C4-2B (cell line): ENCODE data around the gene NFE2L1.

Experiments used
- H3K27ac ChIP-seq: fragments of 450-650 bp; 2 replicates; pipeline ENCODE4 v1.5.1; 2017
- ZFX ChIP-seq: fragments of 450-650 bp; IDR thresholded peaks from 2 replicates; pipeline ENCODE4 v1.6.1; 2017
- TF ChIP-seq, protein P1 (sequence below): fragments of 450-650 bp; conservative IDR thresholded peaks from 2 replicates; pipeline ENCODE4 v1.5.1; 2017; ENCODE audit warnings: mild to moderate bottlenecking

NFE2L1 gene

DNA sequence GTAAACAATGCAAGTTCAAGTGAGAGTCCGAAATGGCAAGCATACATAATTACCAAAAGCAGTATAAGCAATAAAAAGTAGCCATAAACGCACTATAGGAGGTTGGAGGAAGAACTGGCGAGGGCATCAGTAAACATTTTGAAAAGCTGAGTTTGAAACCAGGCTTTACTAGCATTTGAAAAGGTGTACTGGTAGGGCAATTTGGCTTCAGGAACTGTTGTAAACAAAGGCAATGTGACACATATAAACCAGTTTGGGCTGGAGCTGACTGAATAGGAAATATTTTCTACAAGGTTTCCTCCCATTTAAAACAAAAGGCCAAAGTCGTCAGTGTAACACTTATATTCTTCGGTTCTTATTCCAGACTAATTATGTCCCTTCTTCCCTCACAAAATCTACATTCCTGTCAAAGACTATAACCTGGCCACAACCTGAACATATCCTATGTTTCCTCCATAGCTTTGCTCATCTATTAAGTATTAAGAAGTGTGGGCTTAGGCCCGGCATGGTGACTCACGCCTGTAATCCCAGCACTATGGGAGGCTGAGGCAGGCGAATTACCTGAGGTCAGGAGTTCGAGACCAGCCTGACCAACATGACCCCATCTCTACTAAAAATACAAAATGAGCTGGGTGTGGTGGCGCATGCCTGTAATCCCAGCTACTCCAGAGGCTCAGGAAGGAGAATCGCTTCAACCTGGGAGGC is 45.3 kb downstream of the NFE2L1 start:
- TF ChIP-seq, protein P1, sequence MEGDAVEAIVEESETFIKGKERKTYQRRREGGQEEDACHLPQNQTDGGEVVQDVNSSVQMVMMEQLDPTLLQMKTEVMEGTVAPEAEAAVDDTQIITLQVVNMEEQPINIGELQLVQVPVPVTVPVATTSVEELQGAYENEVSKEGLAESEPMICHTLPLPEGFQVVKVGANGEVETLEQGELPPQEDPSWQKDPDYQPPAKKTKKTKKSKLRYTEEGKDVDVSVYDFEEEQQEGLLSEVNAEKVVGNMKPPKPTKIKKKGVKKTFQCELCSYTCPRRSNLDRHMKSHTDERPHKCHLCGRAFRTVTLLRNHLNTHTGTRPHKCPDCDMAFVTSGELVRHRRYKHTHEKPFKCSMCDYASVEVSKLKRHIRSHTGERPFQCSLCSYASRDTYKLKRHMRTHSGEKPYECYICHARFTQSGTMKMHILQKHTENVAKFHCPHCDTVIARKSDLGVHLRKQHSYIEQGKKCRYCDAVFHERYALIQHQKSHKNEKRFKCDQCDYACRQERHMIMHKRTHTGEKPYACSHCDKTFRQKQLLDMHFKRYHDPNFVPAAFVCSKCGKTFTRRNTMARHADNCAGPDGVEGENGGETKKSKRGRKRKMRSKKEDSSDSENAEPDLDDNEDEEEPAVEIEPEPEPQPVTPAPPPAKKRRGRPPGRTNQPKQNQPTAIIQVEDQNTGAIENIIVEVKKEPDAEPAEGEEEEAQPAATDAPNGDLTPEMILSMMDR: no peak
- no peak for TF ChIP-seq ZFX
- peak overlapping the region; percentile 26; the same call in 1 of the 2 replicates for H3K27ac ChIP-seq

DNA sequence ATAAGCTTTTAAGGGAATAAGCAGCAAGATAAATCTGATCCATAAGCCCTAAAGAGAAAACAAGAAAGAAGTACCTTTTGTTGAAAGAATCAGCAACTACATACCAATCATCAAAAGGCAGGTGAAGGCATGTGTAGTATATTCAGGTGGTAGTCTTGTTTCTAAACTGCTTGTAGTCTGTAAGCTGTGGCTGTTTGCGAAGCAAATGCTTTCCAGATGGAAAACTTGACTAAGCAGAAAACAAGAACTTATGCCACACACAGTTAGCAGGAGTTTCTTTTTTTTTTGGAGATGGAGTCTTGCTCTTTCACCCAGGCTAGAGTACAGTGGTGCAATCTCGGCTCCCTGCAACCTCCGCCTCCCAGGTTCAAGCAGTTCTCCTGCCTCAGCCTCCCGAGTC is 47.5 kb downstream of the NFE2L1 start:
- H3K27ac ChIP-seq: no peak overlapping the region
- no peak for TF ChIP-seq ZFX

DNA sequence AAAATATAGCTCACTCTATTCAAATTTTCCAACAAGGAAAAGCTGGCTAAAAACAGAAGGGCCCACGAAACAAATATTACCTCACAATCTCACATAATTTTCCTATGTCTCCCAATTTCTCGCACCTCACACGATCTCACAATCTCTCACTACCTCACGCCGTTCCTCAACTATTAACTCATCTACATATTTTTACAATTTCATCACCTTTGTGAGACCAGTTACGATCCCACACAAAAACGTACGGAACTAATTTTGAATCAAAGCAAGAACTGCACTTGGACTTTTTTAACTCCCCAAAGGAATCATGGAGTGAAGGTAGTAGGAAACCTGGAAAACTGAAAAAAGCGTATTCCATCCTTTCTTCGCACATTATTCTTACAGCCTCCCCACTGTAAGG is 52.0 kb downstream of the NFE2L1 start:
- H3K27ac ChIP-seq: peak overlapping the region; percentile 96
- TF ChIP-seq, protein P1: no peak
- no peak for TF ChIP-seq ZFX

DNA sequence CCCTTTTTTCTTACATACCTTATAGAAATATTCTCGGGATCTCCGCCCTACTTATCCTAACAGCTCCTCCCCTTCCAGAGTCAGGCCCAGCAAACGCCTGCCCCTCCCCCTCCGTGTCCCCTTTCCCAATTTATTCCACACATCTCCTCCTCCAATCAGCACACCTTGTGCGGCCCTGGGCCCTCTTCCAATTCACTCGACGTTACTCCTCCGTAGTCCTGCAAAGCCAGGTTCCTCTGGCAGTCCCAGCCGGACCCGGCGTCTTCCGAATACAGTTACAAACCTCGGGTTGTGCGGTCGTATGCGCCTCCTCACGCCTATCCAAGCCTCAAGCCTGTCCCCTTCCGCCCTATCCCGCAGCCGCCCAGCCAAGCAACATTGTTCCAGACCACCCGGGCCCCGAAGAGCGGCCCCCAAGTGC is 52.4 kb downstream of the NFE2L1 start:
- TF ChIP-seq ZFX: no peak
- TF ChIP-seq, protein P1: no peak

DNA sequence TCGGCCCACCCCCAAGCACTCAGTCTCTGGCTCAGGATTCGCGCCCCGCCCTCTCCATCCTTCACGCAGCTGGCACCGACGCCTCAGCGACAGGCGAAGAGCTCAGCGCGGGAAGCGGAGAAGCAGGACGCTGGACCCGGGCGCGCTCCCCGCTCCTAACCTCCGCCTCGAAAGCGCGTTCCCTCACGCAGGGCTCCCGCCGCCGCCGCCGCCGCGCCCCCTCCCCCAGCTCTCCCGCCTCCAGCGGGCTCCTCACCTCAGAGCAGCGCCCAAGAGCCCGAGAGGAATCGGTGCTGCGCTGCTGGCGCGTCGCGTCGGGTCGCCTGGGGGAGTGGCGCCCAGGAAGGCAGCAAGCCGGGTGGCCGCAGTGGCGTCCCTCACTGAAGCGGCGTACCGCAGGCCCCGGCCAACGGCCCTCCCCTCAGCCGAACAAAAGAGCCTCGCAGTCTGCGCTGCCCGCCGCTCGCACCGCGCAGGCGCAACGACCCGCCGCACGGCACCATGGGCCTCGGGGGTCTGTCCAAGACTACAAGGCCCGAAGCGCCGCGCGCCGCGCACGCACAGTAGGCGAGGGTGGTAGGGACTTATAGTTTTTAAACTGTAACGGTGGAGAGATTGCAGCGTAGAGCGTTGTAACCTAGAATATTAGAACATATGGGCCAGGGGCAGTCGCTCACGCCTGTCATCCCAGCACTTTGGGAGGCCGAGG is 53.0 kb downstream of the NFE2L1 start, which contains the start of gene CBX1:
Gene CBX1, minus strand, starts transcription at position 467 of the 709 bp plus-strand sequence. CDS start 24,474 bp downstream, outside the sequence.
- TF ChIP-seq, protein P1: no peak
- peak; percentile 72; the same call in 1 of the 2 replicates for TF ChIP-seq ZFX
- peak within 1 kb of the TSS; percentile 96 for H3K27ac ChIP-seq

More for the DNA sequence above, 52.4 kb downstream of the NFE2L1 start:
- peak overlapping the region; percentile 96 for H3K27ac ChIP-seq

DNA sequence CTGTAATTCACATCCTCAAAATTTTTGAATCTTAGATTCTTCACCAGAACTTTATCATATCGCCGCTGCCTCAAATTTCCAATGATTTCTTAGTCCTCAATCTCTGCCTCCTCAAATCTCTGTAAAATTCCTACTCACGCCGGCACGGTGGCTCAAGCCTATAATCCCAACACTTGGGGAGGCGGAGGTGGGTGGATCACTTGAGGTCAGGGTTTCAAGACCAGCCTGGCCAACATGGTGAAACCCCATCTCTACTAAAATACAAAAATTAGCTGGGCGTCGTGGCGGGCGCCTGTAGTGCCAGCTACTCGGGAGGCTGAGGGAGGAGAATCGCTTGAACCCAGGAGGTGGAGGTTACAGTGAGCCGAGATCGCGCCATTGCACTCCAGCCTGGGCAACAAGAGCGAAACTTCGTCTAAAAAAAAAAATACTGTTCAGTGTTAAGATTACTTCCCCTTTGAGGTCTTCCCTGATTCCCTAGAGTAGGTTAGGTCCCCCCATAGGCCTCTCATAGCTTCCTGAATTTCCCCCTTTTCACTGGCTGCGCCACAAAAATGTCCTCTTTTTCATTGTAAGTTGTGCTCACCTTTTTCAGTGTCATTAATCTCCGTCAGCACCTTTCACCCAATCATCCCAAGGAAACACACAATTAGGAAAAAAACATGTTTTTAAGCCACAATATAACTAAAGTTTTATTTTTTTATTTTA is 54.0 kb downstream of the NFE2L1 start:
- H3K27ac ChIP-seq: peak overlapping the region; percentile 96
- no peak for TF ChIP-seq ZFX
- TF ChIP-seq, protein P1: no peak

DNA sequence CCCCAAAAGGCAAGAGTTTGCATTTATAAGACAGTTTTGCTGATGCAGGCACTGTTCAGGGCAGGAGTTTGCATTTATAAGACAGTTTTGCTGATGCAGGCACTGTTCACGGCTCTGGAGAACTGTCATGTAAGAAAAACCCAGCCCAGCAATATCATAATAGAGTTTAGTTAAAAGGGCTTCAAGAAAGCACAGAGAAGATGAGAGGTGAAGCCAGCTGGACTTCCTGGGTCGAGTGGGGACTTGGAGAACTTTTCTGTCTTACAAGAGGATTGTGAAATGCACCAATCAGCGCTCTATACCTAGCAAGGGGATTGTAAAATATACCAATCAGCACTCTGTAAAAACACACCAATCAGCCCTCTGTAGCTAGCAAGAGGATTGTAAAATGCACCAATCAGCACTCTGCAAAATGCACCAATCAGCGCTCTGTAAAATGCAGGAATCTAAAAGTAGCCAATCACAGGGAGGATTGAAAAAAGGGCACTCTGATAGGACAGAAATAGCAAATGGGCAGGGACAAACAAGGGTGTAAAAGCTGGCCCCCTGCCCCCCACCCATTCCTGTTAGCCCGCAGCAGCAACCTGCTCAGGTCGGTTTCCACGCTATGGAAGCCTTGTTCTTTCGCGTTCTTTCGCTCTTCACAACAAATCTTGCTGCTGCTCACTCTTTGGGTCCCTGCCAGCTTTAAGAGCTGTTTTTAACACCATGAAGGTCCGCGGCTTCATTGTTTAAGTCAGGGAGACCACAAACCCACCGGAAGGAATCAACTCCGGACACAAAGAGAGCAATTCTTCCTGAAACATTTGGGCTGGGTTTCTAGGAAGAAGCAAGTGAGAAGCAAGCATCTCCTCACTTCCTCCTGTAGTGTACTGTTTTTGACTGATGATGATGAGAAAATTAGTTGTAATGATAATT is 54.9 kb downstream of the NFE2L1 start:
- TF ChIP-seq, protein P1: no peak
- TF ChIP-seq ZFX: no peak

More for the DNA sequence above, 54.9 kb downstream of the NFE2L1 start:
- H3K27ac ChIP-seq: no peak overlapping the region
